HCT116 (cell line): ENCODE results near the gene KAT6B. TPM values are rescaled to one million over a fixed set of nuclear protein-coding genes. Genes with fewer than 3 reads are reported as not detected.

Source experiments
- ATAC-seq: fragments of 200-7000 bp; cut with Tn5 transposase; 2 replicates; pipeline ENCODE4 v1.9.1; 2020; ENCODE audit warnings: mild to moderate bottlenecking, moderate library complexity
- BruUV-seq: library from RNA; stranded (reverse); fragments of 400-500 nt; replicated peaks from 2 replicates; lab custom pipeline; 2021; lab: Mats Ljungman, UMichigan
- CTCF ChIA-PET: fragments of 300-600 bp; sonication (Branson Sonifier 250); formaldehyde crosslinking; loops from one replicate; lab custom pipeline; 2021; ENCODE audit warnings: antibody characterized with exemption; lab: Charles Lee
- POLR2A ChIA-PET: fragments of 300-600, 350-600 bp; sonication (Branson Sonifier 250); formaldehyde crosslinking; loops from one replicate; lab custom pipeline; 2021; ENCODE audit warnings: antibody characterized with exemption; lab: Charles Lee
- RAD21 ChIA-PET, 2 experiments: fragments of 300-600 bp; sonication (Branson Sonifier 250); formaldehyde crosslinking; loops; one replicate each; lab custom pipeline; 2023; ENCODE audit warnings: low total read pairs in 2 of 2; ENCODE audit not compliant: uncharacterized antibody in 2 of 2, unreplicated experiment in 2 of 2, low non-redundant PET in 1 of 2; lab: Charles Lee
- DNase-seq: peaks from one replicate; pipeline ENCODE4 v3.0.0-alpha.2; 2010; ENCODE audit warnings: low read depth, low spot score
- H2AFZ ChIP-seq: fragments of 200-600 bp; shearing (Covaris generic), sonication (generic); 2 replicates; pipeline ENCODE4 v1.6.1; 2017; ENCODE audit warnings: low read depth, mixed run types, mixed read lengths, antibody characterized with exemption, low read length; ENCODE audit not compliant: poor library complexity, severe bottlenecking
- H3K27ac ChIP-seq: 2 replicates; pipeline ENCODE4 v1.5.1; 2012; ENCODE audit warnings: low read depth, low read length
- H3K27me3 ChIP-seq: fragments of 200-600 bp; sonication (generic); 2 replicates; pipeline ENCODE4 v1.6.1; 2016; ENCODE audit warnings: mixed run types, low read length, mixed read lengths; ENCODE audit not compliant: insufficient read depth
- H3K36me3 ChIP-seq, 2 experiments: fragments of 200-500 bp in 1 of 2; fragments of 200-600 bp in 1 of 2; sonication (Bioruptor generic) in 1 of 2; sonication (generic) in 1 of 2; 2 replicates each; pipeline versions ENCODE4 v1.5.1 to v1.6.1; 2014 to 2016; ENCODE audit warnings: low read length in 2 of 2, inconsistent platforms in 1 of 2, mixed read lengths in 1 of 2, mixed run types in 1 of 2; ENCODE audit not compliant: insufficient read depth in 2 of 2, control insufficient read depth in 1 of 2
- H3K4me1 ChIP-seq, 2 experiments: fragments of 200-600 bp in 1 of 2; sonication (generic) in 1 of 2; 2 replicates each; pipeline versions ENCODE4 v1.5.1 to v1.6.1; 2012 to 2017; ENCODE audit warnings: low read length in 2 of 2, inconsistent platforms in 1 of 2, mild to moderate bottlenecking in 1 of 2, mixed read lengths in 1 of 2, mixed run types in 1 of 2, moderate library complexity in 1 of 2; ENCODE audit not compliant: insufficient read depth in 2 of 2, control insufficient read depth in 1 of 2
- H3K4me2 ChIP-seq: fragments of 200-600 bp; sonication (generic); 2 replicates; pipeline ENCODE4 v1.6.1; 2017; ENCODE audit warnings: mixed run types, low read length, mixed read lengths
- H3K4me3 ChIP-seq, 2 experiments: fragments of 200-600 bp in 1 of 2; sonication (generic) in 1 of 2; replicated peaks in 1 of 2; 2 replicates each; pipeline ENCODE4 v1.5.1; 2011 to 2016; ENCODE audit warnings: low read length in 2 of 2, control low read depth in 1 of 2, low read depth in 1 of 2, mild to moderate bottlenecking in 1 of 2, mixed read lengths in 1 of 2, mixed run types in 1 of 2
- H3K79me2 ChIP-seq: fragments of 200-600 bp; sonication (generic); 2 replicates; pipeline ENCODE4 v1.6.1; 2017; ENCODE audit warnings: mild to moderate bottlenecking, mixed run types, low read length, moderate library complexity, mixed read lengths; ENCODE audit not compliant: insufficient read depth
- H3K9ac ChIP-seq: fragments of 200-600 bp; sonication (generic); 2 replicates; pipeline ENCODE4 v1.6.1; 2016; ENCODE audit warnings: low read length, mixed read lengths
- H3K9me2 ChIP-seq: fragments of 200-600 bp; sonication (generic), shearing (Covaris generic); 2 replicates; pipeline ENCODE4 v1.6.1; 2017; ENCODE audit warnings: mixed run types, mild to moderate bottlenecking, moderate library complexity; ENCODE audit not compliant: insufficient read depth
- H3K9me3 ChIP-seq, 2 experiments: fragments of 200-500 bp in 1 of 2; fragments of 200-600 bp in 1 of 2; sonication (Bioruptor generic) in 1 of 2; sonication (generic) in 1 of 2; 2 replicates each; pipeline ENCODE4 v1.6.1; 2014 to 2017; ENCODE audit warnings: low read length in 2 of 2, mixed read lengths in 2 of 2, inconsistent platforms in 1 of 2, low read depth in 1 of 2, mild to moderate bottlenecking in 1 of 2, mixed run types in 1 of 2, moderate library complexity in 1 of 2; ENCODE audit not compliant: control insufficient read depth in 1 of 2, insufficient read depth in 1 of 2
- H4K20me1 ChIP-seq: fragments of 200-600 bp; sonication (generic), shearing (Covaris generic); 2 replicates; pipeline ENCODE4 v1.6.1; 2017; ENCODE audit warnings: mixed run types, mild to moderate bottlenecking, moderate library complexity; ENCODE audit not compliant: insufficient read depth
- CBX3 ChIP-seq: IDR thresholded peaks from 2 replicates; pipeline ENCODE4 v1.6.1; 2012; ENCODE audit warnings: low read depth
- CEBPB ChIP-seq: IDR thresholded peaks from 2 replicates; pipeline ENCODE4 v1.6.1; 2012; ENCODE audit warnings: low read depth
- EGR1 ChIP-seq: IDR thresholded peaks from 2 replicates; pipeline ENCODE4 v1.6.1; 2012; ENCODE audit warnings: low read depth
- ELF1 ChIP-seq: IDR thresholded peaks from 2 replicates; pipeline ENCODE4 v1.6.1; 2012; ENCODE audit warnings: low read depth, borderline replicate concordance
- EZH2phosphoT487 ChIP-seq: fragments of 200-600 bp; IDR thresholded peaks from 2 replicates; pipeline ENCODE4 v1.6.1; 2018; ENCODE audit warnings: antibody characterized with exemption, borderline replicate concordance
- FOSL1 ChIP-seq: IDR thresholded peaks from 2 replicates; pipeline ENCODE4 v1.6.1; 2012; ENCODE audit warnings: low read depth
- JUND ChIP-seq: IDR thresholded peaks from 2 replicates; pipeline ENCODE4 v1.6.1; 2012
- POLR2A ChIP-seq: IDR thresholded peaks from 2 replicates; pipeline ENCODE4 v1.7.0; 2011; ENCODE audit warnings: borderline replicate concordance; ENCODE audit not compliant: insufficient read depth, insufficient read length; ENCODE audit errors: extremely low read depth
- RAD21 ChIP-seq: IDR thresholded peaks from 2 replicates; pipeline ENCODE4 v1.6.1; 2012; ENCODE audit warnings: low read depth, mild to moderate bottlenecking
- SIN3A ChIP-seq: IDR thresholded peaks from 2 replicates; pipeline ENCODE4 v1.6.1; 2012; ENCODE audit warnings: low read depth
- SP1 ChIP-seq: IDR thresholded peaks from 2 replicates; pipeline ENCODE4 v1.6.1; 2012; ENCODE audit warnings: low read depth
- SRF ChIP-seq: IDR thresholded peaks from 2 replicates; pipeline ENCODE4 v1.6.1; 2012; ENCODE audit warnings: low read depth
- TCF7L2 ChIP-seq: IDR thresholded peaks from 2 replicates; pipeline ENCODE4 v1.7.0; 2011; ENCODE audit warnings: borderline replicate concordance, inconsistent platforms; ENCODE audit not compliant: insufficient read depth, insufficient read length; ENCODE audit errors: extremely low read depth
- intact Hi-C: fragments of 100-400 bp; cut with micrococcal nuclease; formaldehyde crosslinking; loops from 2 replicates; pipeline ENCODE4 v1.10.0; 2022
- total RNA-seq: library from RNA; stranded (reverse); gene quantifications from one replicate; pipeline ENCODE4 v1.2.1, GENCODE V29; 2021; ENCODE audit not compliant: unreplicated experiment
- TF ChIP-seq, protein P1 (sequence below): IDR thresholded peaks from 2 replicates; pipeline ENCODE4 v1.6.1; 2012
- TF ChIP-seq, protein P2 (sequence below): IDR thresholded peaks from 2 replicates; pipeline ENCODE4 v1.6.1; 2012
- TF ChIP-seq, protein P3 (sequence below): IDR thresholded peaks from 2 replicates; pipeline ENCODE4 v1.6.1; 2012; ENCODE audit warnings: low read depth

The KAT6B gene
- total RNA-seq, 1 experiment from 2014 or later, result 17.8 TPM

DNA sequence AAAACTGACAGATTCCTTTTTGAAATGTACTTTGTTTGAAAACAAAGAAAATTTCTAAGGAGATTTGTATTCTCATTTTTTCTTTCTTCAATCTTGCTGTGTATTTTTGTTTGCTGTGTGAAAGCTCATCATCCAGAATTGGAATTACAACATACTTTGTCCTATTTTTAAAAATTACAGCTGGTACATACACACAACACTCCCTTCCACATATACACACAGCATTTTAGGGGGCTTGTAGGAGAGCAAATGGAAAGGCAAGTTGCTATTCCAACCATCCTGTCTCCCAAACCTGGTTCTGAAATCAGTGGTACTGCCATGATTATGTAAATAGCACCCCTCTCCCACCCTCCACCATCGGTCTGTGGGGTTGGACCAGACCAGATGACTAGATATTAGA is 184.0 kb downstream of the KAT6B start:
- Histone ChIP-seq H3K9me2 (no peaks in the 10 kb centered on the region), H3K79me2 (no peaks in the 10 kb centered on the region), H3K27me3 (no peaks in the 10 kb centered on the region), H3K4me2 (no peak overlapping the region), H3K36me3 (no peaks in the 10 kb centered on the region), H3K27ac (no peak overlapping the region), H4K20me1 (no peaks in the 10 kb centered on the region), H3K4me1 (no peaks in the 10 kb centered on the region), H2AFZ (no peak overlapping the region), H3K9ac (no peak overlapping the region), H3K4me3 (no peak overlapping the region), H3K9me3 (no peaks in the 10 kb centered on the region)
- intact Hi-C loops, result loop anchor here (10.0 kb wide), 1 partner anchor 586 kb away; no protein-coding TSS in a partner anchor
- no peak for TF ChIP-seq CBX3
- no peak for TF ChIP-seq EGR1
- no peak for TF ChIP-seq SP1
- ChIA-PET POLR2A (no interaction called here), RAD21 (no interaction called here), CTCF (no interaction called here)
- ATAC-seq (no peak), DNase-seq (no peak)
- BruUV-seq, result no TSS peak

DNA sequence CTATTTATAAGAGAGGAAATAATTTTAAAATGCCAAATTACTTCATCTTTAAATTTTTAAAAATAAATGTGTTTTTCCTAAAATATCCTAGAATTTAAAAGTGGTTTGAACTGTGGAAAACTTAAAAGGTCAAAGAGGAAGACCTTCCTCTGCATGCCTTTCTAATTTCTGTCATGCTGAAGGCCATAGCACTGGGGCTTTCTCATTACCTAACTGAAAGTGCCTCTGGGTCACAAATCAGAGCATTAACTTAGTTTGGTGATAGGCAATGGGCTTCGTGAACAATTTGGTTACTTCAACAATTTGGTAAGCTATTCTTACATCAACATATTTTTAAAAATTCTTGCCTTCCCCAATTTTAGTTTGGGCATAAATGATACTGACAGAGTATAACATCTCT is 184.8 kb downstream of the KAT6B start:
- Histone ChIP-seq H3K79me2 (no peaks in the 10 kb centered on the region), H3K27me3 (no peaks in the 10 kb centered on the region), H3K27ac (no peak overlapping the region), H3K4me2 (no peak overlapping the region), H4K20me1 (no peaks in the 10 kb centered on the region), H3K9me3 (no peaks in the 10 kb centered on the region), H2AFZ (no peak overlapping the region), H3K4me3 (no peak overlapping the region)
- ChIA-PET POLR2A (no interaction called here), CTCF (no interaction called here)
- no peak for DNase-seq
- intact Hi-C loops, result loop anchor here (10.0 kb wide), 1 partner anchor 586 kb away; no protein-coding TSS in a partner anchor
- TF ChIP-seq, protein P1, sequence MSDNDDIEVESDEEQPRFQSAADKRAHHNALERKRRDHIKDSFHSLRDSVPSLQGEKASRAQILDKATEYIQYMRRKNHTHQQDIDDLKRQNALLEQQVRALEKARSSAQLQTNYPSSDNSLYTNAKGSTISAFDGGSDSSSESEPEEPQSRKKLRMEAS, result no peak
- no peak for TF ChIP-seq RAD21
- no peak for TF ChIP-seq FOSL1
- no peak for TF ChIP-seq ELF1
- TF ChIP-seq SIN3A, result no peak
- no peak for TF ChIP-seq TCF7L2
- TF ChIP-seq JUND, result no peak
- TF ChIP-seq, protein P2, sequence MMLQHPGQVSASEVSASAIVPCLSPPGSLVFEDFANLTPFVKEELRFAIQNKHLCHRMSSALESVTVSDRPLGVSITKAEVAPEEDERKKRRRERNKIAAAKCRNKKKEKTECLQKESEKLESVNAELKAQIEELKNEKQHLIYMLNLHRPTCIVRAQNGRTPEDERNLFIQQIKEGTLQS, result no peak
- TF ChIP-seq EGR1, result no peak
- TF ChIP-seq POLR2A, result no peak
- no peak for TF ChIP-seq CEBPB
- TF ChIP-seq EZH2phosphoT487, result no peak
- TF ChIP-seq SRF, result no peak
- TF ChIP-seq, protein P3, sequence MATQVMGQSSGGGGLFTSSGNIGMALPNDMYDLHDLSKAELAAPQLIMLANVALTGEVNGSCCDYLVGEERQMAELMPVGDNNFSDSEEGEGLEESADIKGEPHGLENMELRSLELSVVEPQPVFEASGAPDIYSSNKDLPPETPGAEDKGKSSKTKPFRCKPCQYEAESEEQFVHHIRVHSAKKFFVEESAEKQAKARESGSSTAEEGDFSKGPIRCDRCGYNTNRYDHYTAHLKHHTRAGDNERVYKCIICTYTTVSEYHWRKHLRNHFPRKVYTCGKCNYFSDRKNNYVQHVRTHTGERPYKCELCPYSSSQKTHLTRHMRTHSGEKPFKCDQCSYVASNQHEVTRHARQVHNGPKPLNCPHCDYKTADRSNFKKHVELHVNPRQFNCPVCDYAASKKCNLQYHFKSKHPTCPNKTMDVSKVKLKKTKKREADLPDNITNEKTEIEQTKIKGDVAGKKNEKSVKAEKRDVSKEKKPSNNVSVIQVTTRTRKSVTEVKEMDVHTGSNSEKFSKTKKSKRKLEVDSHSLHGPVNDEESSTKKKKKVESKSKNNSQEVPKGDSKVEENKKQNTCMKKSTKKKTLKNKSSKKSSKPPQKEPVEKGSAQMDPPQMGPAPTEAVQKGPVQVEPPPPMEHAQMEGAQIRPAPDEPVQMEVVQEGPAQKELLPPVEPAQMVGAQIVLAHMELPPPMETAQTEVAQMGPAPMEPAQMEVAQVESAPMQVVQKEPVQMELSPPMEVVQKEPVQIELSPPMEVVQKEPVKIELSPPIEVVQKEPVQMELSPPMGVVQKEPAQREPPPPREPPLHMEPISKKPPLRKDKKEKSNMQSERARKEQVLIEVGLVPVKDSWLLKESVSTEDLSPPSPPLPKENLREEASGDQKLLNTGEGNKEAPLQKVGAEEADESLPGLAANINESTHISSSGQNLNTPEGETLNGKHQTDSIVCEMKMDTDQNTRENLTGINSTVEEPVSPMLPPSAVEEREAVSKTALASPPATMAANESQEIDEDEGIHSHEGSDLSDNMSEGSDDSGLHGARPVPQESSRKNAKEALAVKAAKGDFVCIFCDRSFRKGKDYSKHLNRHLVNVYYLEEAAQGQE, result no peak
- TF ChIP-seq, all 23 proteins: peak for 0
- Histone ChIP-seq H3K9me2 (no peaks in the 10 kb centered on the region), H3K36me3 (no peaks in the 10 kb centered on the region), H3K9ac (no peak overlapping the region), H3K4me1 (no peaks in the 10 kb centered on the region)
- no peak for ATAC-seq
- RAD21 ChIA-PET, result no interaction called here
- BruUV-seq, result no TSS peak
